HepG2 (cell line): Measurements from ENCODE around the gene SOCS1. TPM values are rescaled to one million over a fixed set of nuclear protein-coding genes. Genes with fewer than 3 reads are reported as not detected.

Source experiments
- DR1 ChIP-seq: sonication (generic); formaldehyde crosslinking; IDR thresholded peaks from 2 replicates; pipeline ENCODE4 v1.8.0; 2021; ENCODE audit warnings: mild to moderate bottlenecking, missing genetic modification reagents, inconsistent platforms
- HIC2 ChIP-seq: sonication (generic); formaldehyde crosslinking; IDR thresholded peaks from 2 replicates; pipeline ENCODE4 v1.9.0; 2022; ENCODE audit warnings: low read depth, missing genetic modification reagents
- KLF9 ChIP-seq: IDR thresholded peaks from 2 replicates; pipeline ENCODE4 v1.6.1; 2016; ENCODE audit warnings: low read depth
- MED13 ChIP-seq: sonication (generic); formaldehyde crosslinking; IDR thresholded peaks from 2 replicates; pipeline ENCODE4 v1.5.0; 2020; ENCODE audit warnings: missing genetic modification reagents
- NPAS2 ChIP-seq: sonication (generic); formaldehyde crosslinking; IDR thresholded peaks from 2 replicates; pipeline ENCODE4 v1.8.0; 2022; ENCODE audit warnings: mild to moderate bottlenecking, missing genetic modification reagents, borderline replicate concordance
- PHF8 ChIP-seq: sonication (generic); formaldehyde crosslinking; IDR thresholded peaks from 2 replicates; pipeline ENCODE4 v1.5.0; 2020; ENCODE audit warnings: missing genetic modification reagents
- SNRNP70 ChIP-seq: fragments of 200-400 bp; formaldehyde crosslinking; IDR thresholded peaks from 2 replicates; pipeline ENCODE4 v1.6.1; 2017; ENCODE audit warnings: mild to moderate bottlenecking, low read depth, low read length, moderate library complexity
- TARDBP ChIP-seq: sonication (generic); formaldehyde crosslinking; IDR thresholded peaks from 2 replicates; pipeline ENCODE4 v1.8.0; 2022; ENCODE audit warnings: mild to moderate bottlenecking, missing genetic modification reagents
- ZNF10 ChIP-seq: sonication (generic); formaldehyde crosslinking; IDR thresholded peaks from 2 replicates; pipeline ENCODE4 v1.4.0; 2020; ENCODE audit warnings: mild to moderate bottlenecking, low read depth, missing genetic modification reagents, borderline replicate concordance
- ZNF121 ChIP-seq: sonication (generic); formaldehyde crosslinking; IDR thresholded peaks from 2 replicates; pipeline ENCODE4 v1.5.0; 2020; ENCODE audit warnings: mild to moderate bottlenecking, missing genetic modification reagents
- ZNF138 ChIP-seq: sonication (generic); formaldehyde crosslinking; IDR thresholded peaks from 2 replicates; pipeline ENCODE4 v1.5.0; 2020; ENCODE audit warnings: mild to moderate bottlenecking, low read depth, missing genetic modification reagents
- ZNF207 ChIP-seq: fragments of 450-650 bp; IDR thresholded peaks from 2 replicates; pipeline ENCODE4 v1.6.1; 2016; ENCODE audit warnings: antibody characterized with exemption, borderline replicate concordance
- ZNF740 ChIP-seq: sonication (generic); formaldehyde crosslinking; IDR thresholded peaks from 2 replicates; pipeline ENCODE4 v1.4.0; 2020; ENCODE audit warnings: missing genetic modification reagents
- polyA plus RNA-seq, 8 experiments: library from polyadenylated mRNA; depleted of rRNA in 3 of 8; stranded (reverse) in 7 of 8; unstranded in 1 of 8; fragments of >200 nt; fragmentation: Illumina TruSeq in 4 of 8; extraction: Trizol in 4 of 8; gene quantifications; 2 replicates each; pipeline versions ENCODE4 v1.2.1 to v1.2.3, GENCODE V29; 2011 to 2016; ENCODE audit warnings: low read depth in 4 of 8, missing spikeins in 1 of 8, mixed read lengths in 1 of 8; ENCODE audit not compliant: insufficient read depth in 1 of 8
- total RNA-seq, 5 experiments: library from RNA; depleted of rRNA; stranded (reverse); fragments of >200 nt; fragmentation: Illumina TruSeq; extraction: Trizol; gene quantifications; 2 replicates each; pipeline ENCODE4 v1.2.3, GENCODE V29; 2016; ENCODE audit warnings: low read depth in 1 of 5
- TF ChIP-seq, protein P1 (sequence below): sonication (generic); formaldehyde crosslinking; IDR thresholded peaks from 2 replicates; pipeline ENCODE4 v1.9.0; 2021; ENCODE audit warnings: missing genetic modification reagents, mild to moderate bottlenecking, borderline replicate concordance
- TF ChIP-seq, protein P2 (sequence below): sonication (generic); formaldehyde crosslinking; IDR thresholded peaks from 2 replicates; pipeline ENCODE4 v1.4.0; 2020; ENCODE audit warnings: missing genetic modification reagents
- TF ChIP-seq, protein P3 (sequence below): sonication (generic); formaldehyde crosslinking; IDR thresholded peaks from 2 replicates; pipeline ENCODE4 v1.5.0; 2020; ENCODE audit warnings: mild to moderate bottlenecking, missing genetic modification reagents, moderate library complexity
- TF ChIP-seq, protein P4 (sequence below): sonication (generic); formaldehyde crosslinking; IDR thresholded peaks from 2 replicates; pipeline ENCODE4 v1.4.0; 2020; ENCODE audit warnings: missing genetic modification reagents

SOCS1 gene
- total and polyA plus RNA-seq, 2 of the 13 experiments (the other 11 are each of a cell fraction or from before 2014, with no cell fraction given), result 5.3 to 6.3 TPM

GRCh38 chr16:11296706-11297491, 40.9 kb upstream of the SOCS1 start (continued):
- TF ChIP-seq DR1 (CRISPR knock-in tag) (no peak), KLF9 (no peak), MED13 (CRISPR knock-in tag) (0 out of 2 replicates have a peak, but pooled peaks have one; percentile 59), NPAS2 (CRISPR knock-in tag) (no peak), HIC2 (no peak; the same call in 1 of the 2 replicates), SNRNP70 (no peak), ZNF207 (no peak), TARDBP (CRISPR knock-in tag) (peak; percentile 33; the same call in 1 of the 2 replicates), PHF8 (peak; percentile 43; the same call in 1 of the 2 replicates), ZNF138 (CRISPR knock-in tag) (peak; percentile 66; the same call in 1 of the 2 replicates), ZNF10 (CRISPR knock-in tag) (no peak), ZNF121 (CRISPR knock-in tag) (peak; percentile 70; the same call in 1 of the 2 replicates), ZNF740 (CRISPR knock-in tag) (no peak)
- TF ChIP-seq, protein P1, sequence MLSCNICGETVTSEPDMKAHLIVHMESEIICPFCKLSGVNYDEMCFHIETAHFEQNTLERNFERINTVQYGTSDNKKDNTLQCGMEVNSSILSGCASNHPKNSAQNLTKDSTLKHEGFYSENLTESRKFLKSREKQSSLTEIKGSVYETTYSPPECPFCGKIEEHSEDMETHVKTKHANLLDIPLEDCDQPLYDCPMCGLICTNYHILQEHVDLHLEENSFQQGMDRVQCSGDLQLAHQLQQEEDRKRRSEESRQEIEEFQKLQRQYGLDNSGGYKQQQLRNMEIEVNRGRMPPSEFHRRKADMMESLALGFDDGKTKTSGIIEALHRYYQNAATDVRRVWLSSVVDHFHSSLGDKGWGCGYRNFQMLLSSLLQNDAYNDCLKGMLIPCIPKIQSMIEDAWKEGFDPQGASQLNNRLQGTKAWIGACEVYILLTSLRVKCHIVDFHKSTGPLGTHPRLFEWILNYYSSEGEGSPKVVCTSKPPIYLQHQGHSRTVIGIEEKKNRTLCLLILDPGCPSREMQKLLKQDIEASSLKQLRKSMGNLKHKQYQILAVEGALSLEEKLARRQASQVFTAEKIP, result no peak
- TF ChIP-seq, protein P2, sequence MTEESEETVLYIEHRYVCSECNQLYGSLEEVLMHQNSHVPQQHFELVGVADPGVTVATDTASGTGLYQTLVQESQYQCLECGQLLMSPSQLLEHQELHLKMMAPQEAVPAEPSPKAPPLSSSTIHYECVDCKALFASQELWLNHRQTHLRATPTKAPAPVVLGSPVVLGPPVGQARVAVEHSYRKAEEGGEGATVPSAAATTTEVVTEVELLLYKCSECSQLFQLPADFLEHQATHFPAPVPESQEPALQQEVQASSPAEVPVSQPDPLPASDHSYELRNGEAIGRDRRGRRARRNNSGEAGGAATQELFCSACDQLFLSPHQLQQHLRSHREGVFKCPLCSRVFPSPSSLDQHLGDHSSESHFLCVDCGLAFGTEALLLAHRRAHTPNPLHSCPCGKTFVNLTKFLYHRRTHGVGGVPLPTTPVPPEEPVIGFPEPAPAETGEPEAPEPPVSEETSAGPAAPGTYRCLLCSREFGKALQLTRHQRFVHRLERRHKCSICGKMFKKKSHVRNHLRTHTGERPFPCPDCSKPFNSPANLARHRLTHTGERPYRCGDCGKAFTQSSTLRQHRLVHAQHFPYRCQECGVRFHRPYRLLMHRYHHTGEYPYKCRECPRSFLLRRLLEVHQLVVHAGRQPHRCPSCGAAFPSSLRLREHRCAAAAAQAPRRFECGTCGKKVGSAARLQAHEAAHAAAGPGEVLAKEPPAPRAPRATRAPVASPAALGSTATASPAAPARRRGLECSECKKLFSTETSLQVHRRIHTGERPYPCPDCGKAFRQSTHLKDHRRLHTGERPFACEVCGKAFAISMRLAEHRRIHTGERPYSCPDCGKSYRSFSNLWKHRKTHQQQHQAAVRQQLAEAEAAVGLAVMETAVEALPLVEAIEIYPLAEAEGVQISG, result peak; percentile 45; the same call in 1 of the 2 replicates
- TF ChIP-seq, protein P3, sequence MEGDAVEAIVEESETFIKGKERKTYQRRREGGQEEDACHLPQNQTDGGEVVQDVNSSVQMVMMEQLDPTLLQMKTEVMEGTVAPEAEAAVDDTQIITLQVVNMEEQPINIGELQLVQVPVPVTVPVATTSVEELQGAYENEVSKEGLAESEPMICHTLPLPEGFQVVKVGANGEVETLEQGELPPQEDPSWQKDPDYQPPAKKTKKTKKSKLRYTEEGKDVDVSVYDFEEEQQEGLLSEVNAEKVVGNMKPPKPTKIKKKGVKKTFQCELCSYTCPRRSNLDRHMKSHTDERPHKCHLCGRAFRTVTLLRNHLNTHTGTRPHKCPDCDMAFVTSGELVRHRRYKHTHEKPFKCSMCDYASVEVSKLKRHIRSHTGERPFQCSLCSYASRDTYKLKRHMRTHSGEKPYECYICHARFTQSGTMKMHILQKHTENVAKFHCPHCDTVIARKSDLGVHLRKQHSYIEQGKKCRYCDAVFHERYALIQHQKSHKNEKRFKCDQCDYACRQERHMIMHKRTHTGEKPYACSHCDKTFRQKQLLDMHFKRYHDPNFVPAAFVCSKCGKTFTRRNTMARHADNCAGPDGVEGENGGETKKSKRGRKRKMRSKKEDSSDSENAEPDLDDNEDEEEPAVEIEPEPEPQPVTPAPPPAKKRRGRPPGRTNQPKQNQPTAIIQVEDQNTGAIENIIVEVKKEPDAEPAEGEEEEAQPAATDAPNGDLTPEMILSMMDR (CRISPR knock-in tag), result 0 out of 2 replicates have a peak, but pooled peaks have one; percentile 4
- TF ChIP-seq, protein P4, sequence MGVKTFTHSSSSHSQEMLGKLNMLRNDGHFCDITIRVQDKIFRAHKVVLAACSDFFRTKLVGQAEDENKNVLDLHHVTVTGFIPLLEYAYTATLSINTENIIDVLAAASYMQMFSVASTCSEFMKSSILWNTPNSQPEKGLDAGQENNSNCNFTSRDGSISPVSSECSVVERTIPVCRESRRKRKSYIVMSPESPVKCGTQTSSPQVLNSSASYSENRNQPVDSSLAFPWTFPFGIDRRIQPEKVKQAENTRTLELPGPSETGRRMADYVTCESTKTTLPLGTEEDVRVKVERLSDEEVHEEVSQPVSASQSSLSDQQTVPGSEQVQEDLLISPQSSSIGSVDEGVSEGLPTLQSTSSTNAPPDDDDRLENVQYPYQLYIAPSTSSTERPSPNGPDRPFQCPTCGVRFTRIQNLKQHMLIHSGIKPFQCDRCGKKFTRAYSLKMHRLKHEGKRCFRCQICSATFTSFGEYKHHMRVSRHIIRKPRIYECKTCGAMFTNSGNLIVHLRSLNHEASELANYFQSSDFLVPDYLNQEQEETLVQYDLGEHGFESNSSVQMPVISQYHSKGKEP (CRISPR knock-in tag), result no peak
